Transverse colon (tissue), 3 donors: ENCODE data around the gene MROH7.
"Not testable (repeated sequence)": the region's sequence is repeated elsewhere in the genome, so short reads cannot be mapped to it uniquely, and the experiment has no call there.

Source experiments
- CTCF ChIP-seq, 5 experiments: fragments of 200-600 bp in 3 of 5; fragments of 450-650 bp in 2 of 5; sonication (generic) in 3 of 5; IDR thresholded peaks; 1 replicate in 2 of 5; 2 replicates in 3 of 5; pipeline ENCODE4 v1.5.1; 2016 to 2017; ENCODE audit warnings: antibody characterized with exemption in 5 of 5, inconsistent platforms in 3 of 5, mild to moderate bottlenecking in 2 of 5, moderate library complexity in 1 of 5
- POLR2A ChIP-seq: fragments of 450-650 bp; IDR thresholded peaks from one replicate; pipeline ENCODE4 v1.6.1; 2016; ENCODE audit warnings: antibody characterized with exemption, mild to moderate bottlenecking, moderate library complexity

GRCh38 chr1:54635804-54636203 lies 5.8 kb upstream of the MROH7 start:
- not testable (repeated sequence) for TF ChIP-seq POLR2A; CTCF (IDR thresholded peaks at IDR 0.05)
